HUES6 (cell line): ENCODE data around the gene BDKRB2.

Source experiments
- H3K27ac ChIP-seq: 2 replicates; pipeline ENCODE4 v1.7.0; 2013; ENCODE audit warnings: low read depth, mild to moderate bottlenecking, low read length, inconsistent platforms
- H3K27me3 ChIP-seq: 2 replicates; pipeline ENCODE4 v1.6.1; 2013; ENCODE audit warnings: low read length; ENCODE audit not compliant: control insufficient read depth, insufficient read depth
- H3K36me3 ChIP-seq: 2 replicates; pipeline ENCODE4 v1.6.1; 2013; ENCODE audit warnings: low read length; ENCODE audit not compliant: control insufficient read depth, insufficient read depth
- H3K4me1 ChIP-seq: 2 replicates; pipeline ENCODE4 v1.6.1; 2013; ENCODE audit warnings: low read length; ENCODE audit not compliant: control insufficient read depth, insufficient read depth
- H3K4me3 ChIP-seq: 2 replicates; pipeline ENCODE4 v1.5.1; 2013; ENCODE audit warnings: low read depth, low read length
- H3K9ac ChIP-seq: one replicate; pipeline ENCODE4 v1.6.1; 2013; ENCODE audit warnings: mild to moderate bottlenecking, low read length
- H3K9me3 ChIP-seq: 2 replicates; pipeline ENCODE4 v1.6.1; 2013; ENCODE audit warnings: low read depth, low read length; ENCODE audit not compliant: control insufficient read depth, insufficient read depth

Gene BDKRB2

GRCh38 chr14:96204151-96205058 is at the start of gene BDKRB2:
BDKRB2 (plus strand) TSS chr14:96204839; CDS start chr14:96237108, 32,269 bp downstream.
- H3K4me3 ChIP-seq = peak within 1 kb of the TSS; percentile 68
- peaks cover 20% of the 10 kb centered on the region; the same call in 1 of the 2 replicates for H3K27me3 ChIP-seq
- H3K27ac ChIP-seq = peak within 1 kb of the TSS; percentile 13; the same call in 1 of the 2 replicates
- H3K4me1 ChIP-seq = peaks cover 22% of the 10 kb centered on the region
- H3K9ac ChIP-seq = peak within 1 kb of the TSS; percentile 36
- H3K9me3 ChIP-seq = no peaks in the 10 kb centered on the region
- H3K36me3 ChIP-seq = no peaks in the 10 kb centered on the region

DNA sequence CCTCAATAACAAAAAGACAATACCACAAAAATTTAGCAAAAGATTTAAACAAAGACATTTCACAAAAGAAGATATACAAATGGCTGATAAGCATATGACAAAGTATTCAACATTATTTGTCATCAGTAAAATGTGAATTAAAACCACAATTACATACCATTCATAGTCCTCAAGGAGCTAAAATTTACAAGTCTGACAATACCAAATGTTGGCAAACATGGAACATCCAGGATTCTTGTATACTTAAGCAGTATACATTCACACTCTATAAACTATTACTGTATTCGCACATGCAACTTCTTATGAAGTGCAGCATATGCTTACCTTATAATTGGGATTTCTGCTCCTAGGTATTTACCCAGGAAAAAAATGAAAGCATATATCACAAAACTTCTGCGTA is 49.7 kb upstream of the BDKRB2 start:
- H3K4me1 ChIP-seq = no peaks in the 10 kb centered on the region
- H3K4me3 ChIP-seq = no peak overlapping the region
- no peaks in the 10 kb centered on the region for H3K36me3 ChIP-seq
- H3K27ac ChIP-seq = no peak overlapping the region
- no peak overlapping the region for H3K9ac ChIP-seq
- H3K27me3 ChIP-seq = no peaks in the 10 kb centered on the region
- no peaks in the 10 kb centered on the region for H3K9me3 ChIP-seq

GRCh38 chr14:96156804-96157760 is 47.6 kb upstream of the BDKRB2 start:
- H3K9me3 ChIP-seq = no peaks in the 10 kb centered on the region

GRCh38 chr14:96158735-96159134 is 45.9 kb upstream of the BDKRB2 start:
- Histone ChIP-seq H3K9ac (no peak overlapping the region), H3K36me3 (no peaks in the 10 kb centered on the region), H3K4me3 (no peak overlapping the region), H3K27me3 (no peaks in the 10 kb centered on the region), H3K9me3 (no peaks in the 10 kb centered on the region), H3K4me1 (no peaks in the 10 kb centered on the region), H3K27ac (no peak overlapping the region)

More at GRCh38 chr14:96156804-96157760, 47.6 kb upstream of the BDKRB2 start:
- Histone ChIP-seq H3K36me3 (no peaks in the 10 kb centered on the region), H3K4me1 (no peaks in the 10 kb centered on the region), H3K4me3 (no peak overlapping the region), H3K27ac (no peak overlapping the region), H3K9ac (no peak overlapping the region), H3K27me3 (no peaks in the 10 kb centered on the region)

DNA sequence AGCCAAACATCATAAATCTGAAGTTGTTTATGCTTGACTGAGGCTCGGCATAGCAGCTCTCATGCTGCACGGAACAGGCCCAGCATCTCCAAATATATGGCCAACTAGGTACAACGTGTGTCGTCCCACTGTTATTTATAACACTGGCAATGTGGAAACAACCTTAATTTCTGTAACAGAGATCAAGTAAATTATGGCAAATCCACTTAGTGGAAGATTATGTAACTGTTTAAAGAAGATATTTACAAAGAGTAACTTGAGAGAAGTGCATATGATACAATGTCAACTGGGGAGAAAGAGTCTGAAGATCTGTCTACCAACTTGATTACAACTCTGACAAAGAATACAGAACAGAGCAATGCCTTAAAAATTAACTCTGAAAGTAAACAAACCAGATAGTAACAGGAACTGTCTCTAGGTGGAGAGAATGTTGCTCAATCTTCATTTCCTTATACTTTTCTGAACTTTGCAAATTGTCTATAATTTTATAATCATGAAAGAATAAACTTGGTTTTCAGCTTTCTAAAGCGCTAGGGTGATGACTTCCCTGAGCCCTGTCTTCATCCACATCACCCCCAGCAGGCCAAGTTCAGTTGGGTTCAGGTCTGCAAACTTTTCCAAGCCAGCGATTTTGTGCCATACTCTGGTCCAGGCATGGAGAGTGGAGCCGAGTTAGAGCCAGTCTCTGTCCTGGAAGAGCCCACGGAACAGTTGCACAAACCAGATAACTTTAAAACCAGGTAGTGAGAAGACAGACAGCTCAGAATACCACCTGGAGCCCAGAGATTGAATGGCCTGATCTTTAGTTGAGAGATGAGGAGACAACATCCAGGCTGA is 44.3 kb upstream of the BDKRB2 start:
- H3K4me3 ChIP-seq = no peak overlapping the region
- no peaks in the 10 kb centered on the region for H3K9me3 ChIP-seq
- no peak overlapping the region for H3K27ac ChIP-seq
- H3K36me3 ChIP-seq = no peaks in the 10 kb centered on the region
- H3K27me3 ChIP-seq = no peaks in the 10 kb centered on the region
- no peak overlapping the region for H3K9ac ChIP-seq
- no peaks in the 10 kb centered on the region for H3K4me1 ChIP-seq

DNA sequence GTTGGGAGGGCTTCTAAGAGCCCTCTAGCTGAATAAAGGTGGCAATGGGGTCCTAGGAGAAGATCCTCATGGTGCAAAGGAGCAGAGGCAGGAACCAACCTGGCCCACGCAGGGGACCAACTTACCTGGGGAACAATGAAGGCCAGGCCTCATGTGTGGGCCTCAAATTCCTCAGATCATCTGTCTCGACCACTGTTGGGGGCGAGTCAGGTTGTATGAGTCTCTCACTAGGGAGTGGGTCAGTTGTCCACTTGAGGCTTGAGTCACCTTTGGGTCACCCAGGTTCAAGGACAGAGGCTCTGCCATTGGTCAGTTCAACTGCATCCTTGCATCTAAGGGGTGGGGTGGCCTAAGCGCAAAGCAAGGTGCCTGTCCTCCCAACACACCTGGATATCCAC is 43.7 kb upstream of the BDKRB2 start:
- Histone ChIP-seq H3K4me1 (no peaks in the 10 kb centered on the region), H3K27ac (no peak overlapping the region), H3K9ac (no peak overlapping the region), H3K9me3 (no peaks in the 10 kb centered on the region), H3K36me3 (no peaks in the 10 kb centered on the region), H3K27me3 (no peaks in the 10 kb centered on the region), H3K4me3 (no peak overlapping the region)

DNA sequence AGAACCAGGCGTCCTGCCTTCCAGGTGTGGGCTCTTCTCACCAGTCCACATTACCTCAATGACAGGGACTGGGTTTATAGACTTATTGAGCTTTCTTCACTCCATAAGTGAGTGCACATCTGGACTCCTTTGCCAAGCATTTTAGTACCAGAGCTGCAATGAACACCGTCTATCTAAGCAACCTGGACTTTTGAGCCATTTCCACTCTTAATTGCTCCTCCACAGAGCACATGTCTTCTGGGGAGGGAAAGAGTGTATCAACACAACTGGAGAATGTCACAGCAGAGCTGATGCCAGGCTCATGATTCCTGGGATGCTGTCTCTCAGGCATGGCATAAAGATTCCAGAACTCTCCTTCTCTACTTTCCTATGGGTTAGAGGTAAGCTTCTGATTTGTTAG is 43.0 kb upstream of the BDKRB2 start:
- Histone ChIP-seq H3K9me3 (no peaks in the 10 kb centered on the region), H3K27ac (no peak overlapping the region), H3K36me3 (no peaks in the 10 kb centered on the region), H3K4me1 (no peaks in the 10 kb centered on the region), H3K4me3 (no peak overlapping the region), H3K9ac (no peak overlapping the region), H3K27me3 (no peaks in the 10 kb centered on the region)

DNA sequence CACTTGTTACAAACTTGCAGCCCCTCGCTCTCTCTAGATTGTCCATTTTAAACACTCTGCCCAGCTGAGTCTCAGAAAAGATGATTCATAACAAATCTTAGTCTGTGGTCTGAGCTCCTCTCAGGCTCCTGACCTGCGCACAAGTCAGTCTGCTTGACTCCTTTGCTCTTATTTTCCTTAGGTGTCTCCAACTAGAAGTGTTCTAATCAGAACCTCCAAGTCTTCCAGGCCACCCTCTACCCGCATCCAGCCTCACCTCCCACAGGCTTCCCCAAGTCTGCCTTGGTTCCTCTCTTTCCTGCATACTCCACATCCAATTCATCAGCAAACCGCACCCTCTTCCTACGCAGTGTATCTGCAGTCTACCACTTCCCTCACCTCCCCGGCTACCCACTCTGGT is 42.4 kb upstream of the BDKRB2 start:
- Histone ChIP-seq H3K4me1 (peaks cover 5% of the 10 kb centered on the region; the same call in 1 of the 2 replicates), H3K27me3 (no peaks in the 10 kb centered on the region), H3K27ac (no peak overlapping the region), H3K9ac (no peak overlapping the region), H3K4me3 (no peak overlapping the region), H3K36me3 (no peaks in the 10 kb centered on the region), H3K9me3 (no peaks in the 10 kb centered on the region)

DNA sequence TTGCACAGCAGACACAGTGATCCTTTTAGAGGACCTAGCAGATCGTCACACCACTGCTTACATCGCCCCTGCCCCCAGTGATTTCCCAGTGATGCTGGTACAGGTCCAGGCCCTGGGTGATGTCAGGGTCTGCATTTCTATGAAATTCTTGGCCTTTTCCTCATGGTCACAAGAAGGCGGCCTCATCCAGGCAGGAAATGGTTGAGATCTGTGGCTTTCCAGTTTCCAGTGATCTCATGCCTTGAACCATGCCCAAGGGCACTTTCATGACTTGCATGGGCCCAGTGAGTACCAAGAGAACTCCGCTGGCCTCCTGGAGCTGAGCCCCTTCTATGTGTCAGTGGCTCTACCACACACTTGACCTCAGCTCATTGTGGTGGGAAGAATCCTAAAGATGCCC is 41.9 kb upstream of the BDKRB2 start:
- Histone ChIP-seq H3K36me3 (no peaks in the 10 kb centered on the region), H3K4me1 (peaks cover 10% of the 10 kb centered on the region; the same call in 1 of the 2 replicates), H3K27me3 (no peaks in the 10 kb centered on the region), H3K9me3 (no peaks in the 10 kb centered on the region), H3K27ac (no peak overlapping the region), H3K9ac (no peak overlapping the region), H3K4me3 (no peak overlapping the region)

- Histone ChIP-seq H3K9ac (no peak overlapping the region), H3K4me3 (no peak overlapping the region), H3K27me3 (no peaks in the 10 kb centered on the region), H3K4me1 (peaks cover 10% of the 10 kb centered on the region; the same call in 1 of the 2 replicates), H3K27ac (no peak overlapping the region), H3K36me3 (no peaks in the 10 kb centered on the region), H3K9me3 (no peaks in the 10 kb centered on the region)
Measured at GRCh38 chr14:96164861-96165490, 39.7 kb upstream of the BDKRB2 start.
